SW480 (cell line): Measurements from ENCODE around the gene PPP4R3C.
"Not testable (repeated sequence)": the region's sequence is repeated elsewhere in the genome, so short reads cannot be mapped to it uniquely, and the experiment has no call there.

ENCODE experiments used
- DNase-seq: peaks from one replicate; pipeline ENCODE4 v3.0.0-alpha.2; 2016; ENCODE audit warnings: low spot score

The PPP4R3C gene

DNA sequence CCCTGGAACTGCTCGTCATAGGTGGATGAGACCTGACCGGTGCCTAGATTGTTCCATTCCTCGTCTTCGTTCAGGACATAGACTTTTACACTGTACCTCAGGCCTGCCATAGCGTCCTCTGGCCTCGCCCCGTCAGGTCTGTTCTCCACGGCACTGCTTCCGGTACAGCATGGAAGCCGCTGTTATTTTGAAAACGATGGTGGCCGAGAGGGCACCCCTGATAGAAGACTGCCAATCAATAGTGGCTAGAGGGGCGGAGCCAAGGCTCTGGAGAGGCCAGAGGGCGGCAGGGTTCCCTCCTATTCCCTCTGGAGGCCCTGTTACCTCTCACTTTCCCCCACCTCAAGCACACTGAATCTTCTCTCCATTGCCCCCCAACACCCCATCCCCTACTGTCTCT lies at the start of gene PPP4R3C:
PPP4R3C (minus strand) TSS at position 155 of the 400 bp plus-strand sequence; CDS start at position 110, 45 bp downstream.
- no peak for DNase-seq

- no peak for DNase-seq
Observed at GRCh38 chrX:27491397-27491796, 28.3 kb upstream of the PPP4R3C start.

DNA sequence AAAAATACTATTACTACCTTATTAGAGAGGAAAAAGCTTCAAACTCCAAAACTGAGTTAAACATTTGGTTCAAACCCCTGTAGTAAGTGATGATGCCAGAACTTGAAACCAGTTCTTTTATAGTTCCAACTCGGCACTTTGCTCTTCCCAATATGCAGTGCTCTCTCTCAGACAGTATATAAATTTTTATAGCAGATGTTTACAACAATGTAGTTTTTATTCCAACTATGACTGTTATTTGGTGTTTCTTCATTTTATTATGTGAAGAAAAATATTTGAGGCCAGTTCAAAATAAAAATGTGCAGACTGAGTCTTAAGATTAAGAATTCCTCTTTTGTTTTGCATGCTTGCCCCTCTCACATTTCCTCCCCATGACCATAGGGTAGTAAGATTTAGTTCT lies 2.9 kb upstream of the PPP4R3C start:
- DNase-seq, result no peak

DNA sequence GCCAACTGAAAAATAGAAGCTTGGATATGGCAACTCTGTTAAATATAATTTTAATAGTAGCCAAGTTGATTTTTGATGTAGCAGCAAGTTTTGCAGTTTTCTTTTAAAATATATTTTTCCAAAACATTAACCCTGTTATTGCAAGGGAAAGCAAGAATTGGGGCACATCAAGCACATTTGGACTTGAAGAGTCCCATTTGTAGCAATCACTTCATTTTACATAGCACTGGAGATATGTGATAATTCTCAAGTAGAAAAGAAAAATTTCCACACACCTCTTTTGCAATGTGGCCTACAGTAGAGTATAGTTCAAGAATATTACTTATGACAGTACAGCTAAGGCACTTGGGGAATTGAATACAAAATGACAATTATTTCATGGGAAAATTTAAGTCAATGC lies 1.9 kb upstream of the PPP4R3C start:
- no peak for DNase-seq

GRCh38 chrX:27459129-27459528 lies 4.0 kb downstream of the PPP4R3C start:
- DNase-seq, result not testable (repeated sequence)

DNA sequence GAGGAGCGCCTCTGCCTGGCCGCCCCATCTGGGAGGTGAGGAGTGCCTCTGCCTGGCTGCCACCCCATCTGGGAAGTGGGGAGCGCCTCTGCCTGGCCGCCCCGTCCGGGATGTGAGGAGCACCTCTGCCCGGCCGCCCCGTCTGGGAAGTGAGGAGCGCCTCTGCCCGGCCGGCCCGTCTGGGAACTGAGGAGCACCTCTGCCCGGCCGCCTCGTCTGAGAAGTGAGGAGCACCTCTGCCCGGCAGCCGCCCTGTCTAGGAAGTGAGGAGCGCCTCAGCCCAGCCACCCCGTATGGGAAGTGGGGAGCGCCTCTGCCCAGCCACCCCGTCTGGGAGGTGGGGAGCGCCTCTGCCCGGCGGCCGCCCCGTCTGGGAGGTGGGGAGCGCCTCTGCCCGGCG lies 4.6 kb downstream of the PPP4R3C start:
- DNase-seq, result not testable (repeated sequence)

DNA sequence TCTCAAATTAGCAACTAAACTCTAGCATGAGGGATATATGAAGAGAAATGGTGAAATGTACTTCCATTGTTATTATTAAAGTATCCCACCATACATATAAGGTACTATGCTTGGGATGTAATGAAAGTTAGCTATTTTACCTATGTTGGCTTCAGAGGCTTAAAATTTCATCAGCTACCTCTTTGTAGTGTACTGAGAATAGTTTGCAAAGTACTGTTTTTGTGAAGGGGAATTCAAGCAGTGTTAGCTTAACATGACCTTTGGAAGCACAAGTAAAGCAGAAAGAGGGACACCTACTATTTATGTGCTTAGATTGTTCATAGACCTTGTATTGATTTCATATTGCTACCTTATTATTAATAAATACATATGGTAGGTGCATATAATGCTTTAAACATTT lies 11.8 kb downstream of the PPP4R3C start:
- DNase-seq, result no peak

DNA sequence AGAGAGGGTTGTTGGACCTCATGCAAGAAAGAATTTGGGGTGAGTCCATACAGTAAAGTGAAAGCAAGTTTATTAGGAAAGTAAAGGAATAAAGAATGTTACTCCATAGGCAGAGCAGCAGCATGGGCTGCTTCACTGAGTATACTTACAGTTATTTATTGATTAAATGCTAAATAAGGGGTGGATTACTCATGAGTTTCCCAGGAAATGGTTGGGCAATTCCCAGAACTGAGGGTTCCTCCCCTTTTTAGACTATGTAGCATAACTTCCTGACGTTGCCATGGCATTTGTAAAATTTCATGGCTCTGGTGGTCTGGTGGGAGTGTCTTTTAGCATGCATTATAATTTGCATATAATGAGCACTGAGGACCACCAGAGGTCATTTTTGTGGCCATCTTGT lies 16.7 kb downstream of the PPP4R3C start:
- no peak for DNase-seq

DNA sequence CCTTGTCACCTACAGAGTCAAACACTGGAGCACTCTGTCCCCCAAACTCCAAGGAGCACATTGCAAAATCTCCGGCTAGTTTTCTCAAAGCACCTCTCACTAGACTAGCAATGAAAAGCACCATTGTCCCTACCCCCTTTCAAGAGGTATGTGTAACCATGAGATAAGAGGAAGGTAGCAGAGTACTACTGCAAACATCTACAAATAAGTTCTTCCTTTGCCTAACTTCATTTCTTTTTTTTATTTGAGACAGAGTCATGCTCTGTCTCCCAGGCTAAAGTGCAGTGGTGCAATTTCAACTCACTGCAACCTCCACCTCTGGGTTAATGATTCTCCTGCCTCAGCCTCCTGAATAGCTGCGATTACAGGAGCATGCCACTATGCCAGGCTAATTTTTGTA lies 17.7 kb downstream of the PPP4R3C start:
- no peak for DNase-seq

DNA sequence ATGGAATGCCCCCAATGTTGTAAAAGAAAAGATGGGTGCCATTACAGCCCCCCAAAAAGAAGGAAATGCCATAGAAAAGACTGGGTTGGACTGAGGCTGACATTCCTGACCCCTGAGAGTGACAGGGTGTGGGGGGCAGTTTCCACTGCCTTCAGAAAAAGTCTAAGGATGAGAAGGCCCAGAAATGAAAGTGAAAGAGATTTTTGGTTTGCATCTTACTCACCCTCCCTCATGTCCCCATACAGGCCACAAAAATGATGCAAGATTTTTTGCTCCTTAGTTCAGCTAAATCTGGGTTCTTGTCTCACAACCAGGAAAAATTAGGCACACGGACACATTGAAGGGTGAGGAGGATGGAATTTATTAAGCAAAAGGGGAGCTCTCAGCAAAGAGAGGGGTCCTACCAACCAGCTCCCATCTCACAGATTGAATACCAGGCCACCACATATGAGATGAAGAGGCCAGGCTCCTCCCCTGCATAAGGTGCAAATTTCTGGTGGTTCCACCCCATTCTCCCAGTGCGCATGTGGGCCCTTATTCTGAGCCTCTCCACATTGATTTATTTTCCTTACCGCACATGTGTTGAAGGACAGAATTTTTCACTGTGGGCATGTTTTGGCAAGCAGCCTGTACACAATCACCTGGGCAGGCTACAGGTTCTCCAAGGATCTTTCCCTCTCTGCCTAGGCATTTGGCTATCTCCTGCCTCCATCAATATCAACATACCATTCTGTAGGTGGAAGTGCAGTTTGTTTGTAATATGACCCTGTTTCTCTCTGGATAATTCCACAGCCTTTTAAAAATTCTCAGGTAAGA lies 18.8 kb downstream of the PPP4R3C start:
- DNase-seq, result no peak

GRCh38 chrX:27442392-27442791 lies 20.7 kb downstream of the PPP4R3C start:
- DNase-seq, result not testable (repeated sequence)

DNA sequence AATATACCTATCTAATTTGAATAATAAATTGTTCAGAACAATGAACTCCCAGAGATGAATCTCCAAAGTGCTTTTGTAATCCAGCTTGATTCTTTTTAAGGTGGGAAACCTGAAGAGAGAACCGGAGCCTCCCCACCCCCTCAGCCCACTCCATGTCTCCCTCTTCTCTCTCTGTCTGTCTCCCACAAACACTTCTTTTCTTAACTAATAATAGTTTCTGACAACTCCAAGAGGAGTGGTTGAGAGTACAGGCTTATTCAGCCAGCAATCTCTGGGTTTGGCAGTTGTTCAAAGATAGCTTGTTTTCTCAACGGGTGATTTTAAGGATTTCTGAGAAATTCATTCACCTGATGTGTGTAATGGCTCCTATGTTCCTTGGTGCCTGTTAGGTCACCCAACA lies 23.4 kb downstream of the PPP4R3C start:
- DNase-seq, result no peak

- no peak for DNase-seq
Observed at GRCh38 chrX:27438937-27439336, 24.2 kb downstream of the PPP4R3C start.

DNA sequence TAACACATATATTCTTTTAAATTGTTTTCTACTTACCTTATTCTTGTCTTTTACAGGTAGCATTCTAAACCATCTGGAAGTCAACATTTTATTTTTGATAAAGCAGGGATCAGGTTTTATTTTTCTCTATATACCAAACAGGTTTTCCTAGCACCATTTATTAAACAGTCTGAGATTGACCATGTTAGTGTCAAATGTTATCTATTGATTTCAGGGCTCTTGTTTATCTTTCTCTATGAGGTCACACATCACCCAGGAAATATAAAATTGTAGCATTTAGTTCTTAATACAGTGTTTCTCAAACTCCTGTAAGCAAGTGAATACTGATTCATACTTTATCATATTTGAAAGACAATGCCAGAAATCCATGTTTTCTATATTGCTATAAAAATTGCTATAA lies 28.1 kb downstream of the PPP4R3C start:
- no peak for DNase-seq
